Measurements from ENCODE around the gene TEDC2. TPM values are rescaled to one million over a fixed set of nuclear protein-coding genes. Genes with fewer than 3 reads are reported as not detected.
A peak's percentile ranks its signal among the peaks of the same experiment; 100 is the strongest.
"Not testable (repeated sequence)": the region's sequence is repeated elsewhere in the genome, so short reads cannot be mapped to it uniquely, and the experiment has no call there.

TEDC2 gene
- total RNA-seq, 4 donors from 2014 or later = 1.5 TPM; not detected in 3

DNA sequence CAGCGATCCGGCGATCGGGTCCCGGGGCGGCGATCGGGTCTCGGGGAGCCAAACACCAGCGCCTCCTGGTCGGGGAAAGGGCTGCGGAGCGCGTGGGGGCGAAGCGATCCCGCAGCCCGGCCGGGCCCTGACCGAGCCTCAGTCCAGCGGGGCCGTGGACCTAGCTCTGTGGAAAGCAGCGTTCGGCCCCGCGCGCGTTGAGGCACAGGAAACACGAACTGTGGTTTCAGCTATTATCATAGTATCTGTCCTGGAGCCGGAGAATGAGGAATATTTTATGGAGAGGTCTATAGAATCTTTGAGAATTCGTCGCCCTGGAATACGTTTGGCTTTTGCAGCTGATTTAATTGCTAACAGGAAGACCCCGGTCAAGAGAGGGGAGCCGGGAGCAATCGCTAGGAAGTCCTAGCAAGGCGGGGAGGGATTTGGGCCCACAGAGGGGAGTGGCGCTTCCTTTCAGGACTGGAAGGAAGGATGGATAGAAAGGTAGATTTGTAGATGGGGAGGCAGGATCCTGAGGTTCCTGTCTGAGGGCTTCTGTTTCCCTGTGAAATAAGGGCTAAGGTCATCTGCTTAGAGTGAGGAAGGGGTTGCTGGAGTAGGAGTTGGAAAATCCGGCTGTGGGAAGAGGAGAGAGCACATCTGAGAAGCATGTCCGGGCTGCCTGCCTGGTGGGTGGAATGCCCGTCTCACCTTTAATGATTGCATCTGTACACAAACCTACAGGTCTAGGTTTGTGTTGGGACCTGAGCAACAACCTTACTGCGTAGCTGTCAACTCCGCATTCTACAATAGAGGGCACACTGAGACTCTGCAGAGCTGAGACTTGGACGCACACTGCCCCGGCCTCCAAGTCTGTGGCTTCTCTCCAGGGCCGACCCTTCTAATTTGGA is 29.9 kb upstream of the TEDC2 start:
- H3K4me3 ChIP-seq = peak overlapping the region; percentile 64 to 96 (median 74)
- 12% methylated on average over 14 of the region's 46 CpGs for WGBS
- TF ChIP-seq POLR2A (IDR thresholded peaks at IDR 0.05; ENCODE audit: low read depth) = no peak
- no peak for TF ChIP-seq EP300 (IDR thresholded peaks at IDR 0.05)
- no peak for TF ChIP-seq POLR2AphosphoS5 (IDR thresholded peaks at IDR 0.05)
- TF ChIP-seq, protein P1, sequence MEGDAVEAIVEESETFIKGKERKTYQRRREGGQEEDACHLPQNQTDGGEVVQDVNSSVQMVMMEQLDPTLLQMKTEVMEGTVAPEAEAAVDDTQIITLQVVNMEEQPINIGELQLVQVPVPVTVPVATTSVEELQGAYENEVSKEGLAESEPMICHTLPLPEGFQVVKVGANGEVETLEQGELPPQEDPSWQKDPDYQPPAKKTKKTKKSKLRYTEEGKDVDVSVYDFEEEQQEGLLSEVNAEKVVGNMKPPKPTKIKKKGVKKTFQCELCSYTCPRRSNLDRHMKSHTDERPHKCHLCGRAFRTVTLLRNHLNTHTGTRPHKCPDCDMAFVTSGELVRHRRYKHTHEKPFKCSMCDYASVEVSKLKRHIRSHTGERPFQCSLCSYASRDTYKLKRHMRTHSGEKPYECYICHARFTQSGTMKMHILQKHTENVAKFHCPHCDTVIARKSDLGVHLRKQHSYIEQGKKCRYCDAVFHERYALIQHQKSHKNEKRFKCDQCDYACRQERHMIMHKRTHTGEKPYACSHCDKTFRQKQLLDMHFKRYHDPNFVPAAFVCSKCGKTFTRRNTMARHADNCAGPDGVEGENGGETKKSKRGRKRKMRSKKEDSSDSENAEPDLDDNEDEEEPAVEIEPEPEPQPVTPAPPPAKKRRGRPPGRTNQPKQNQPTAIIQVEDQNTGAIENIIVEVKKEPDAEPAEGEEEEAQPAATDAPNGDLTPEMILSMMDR (IDR thresholded peaks at IDR 0.05) = no peak
- peaks cover 0 to 11% (median 10%) of the 10 kb centered on the region in 4 donors for H3K36me3 ChIP-seq
- peaks cover 15 to 21% (median 19%) of the 10 kb centered on the region in 4 donors for H3K4me1 ChIP-seq
- H3K27ac ChIP-seq (replicated peaks in 1 of 4) = peak overlapping the region; percentile 61 to 88 (median 74)
- no peak for DNase-seq (ENCODE audit: extremely low spot score)
- no peaks in the 10 kb centered on the region for H3K27me3 ChIP-seq
- intact Hi-C loops (cut with DNase I) = loop anchor here (2.0 to 5.0 kb wide), 2 partner anchors 27 to 72 kb away; no protein-coding TSS in a partner anchor
- H3K9me3 ChIP-seq = no peaks in the 10 kb centered on the region

DNA sequence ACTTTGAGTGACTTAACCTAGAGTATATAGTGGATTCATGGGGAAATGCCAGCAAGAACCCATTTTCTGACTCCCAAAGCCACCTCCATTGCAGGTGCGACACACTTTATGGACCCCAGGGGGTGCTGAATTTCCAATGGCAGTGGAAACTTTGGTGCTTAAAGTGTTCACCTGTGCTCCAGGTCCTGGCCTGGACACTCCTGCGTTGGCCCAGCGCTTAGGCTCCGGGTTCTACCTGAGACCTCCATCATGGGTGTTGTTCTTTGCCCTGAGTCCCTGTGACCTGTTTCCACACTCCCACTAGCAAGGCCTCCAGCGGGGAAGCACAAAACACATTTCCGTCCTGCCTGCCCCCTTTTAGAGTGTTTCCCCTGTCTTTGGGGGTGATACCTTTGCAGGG is 27.6 kb upstream of the TEDC2 start:
- H3K4me1 ChIP-seq = peaks cover 15 to 21% (median 19%) of the 10 kb centered on the region in 4 donors
- peaks cover 2 to 26% (median 22%) of the 10 kb centered on the region in 4 donors for H3K36me3 ChIP-seq
- no peaks in the 10 kb centered on the region for H3K27me3 ChIP-seq
- H3K4me3 ChIP-seq = no peak overlapping the region
- no peaks in the 10 kb centered on the region for H3K9me3 ChIP-seq
- no peak overlapping the region for H3K27ac ChIP-seq (replicated peaks in 1 of 4)
- intact Hi-C loops (cut with DNase I) = no loop called here
- WGBS = 88% methylated on average over 2 of the region's 6 CpGs
- no peak for DNase-seq (ENCODE audit: extremely low spot score)
- TF ChIP-seq, protein P1 (IDR thresholded peaks at IDR 0.05) = no peak
- TF ChIP-seq POLR2AphosphoS5 (IDR thresholded peaks at IDR 0.05) = no peak
- TF ChIP-seq EP300 (IDR thresholded peaks at IDR 0.05) = no peak
- TF ChIP-seq POLR2A (IDR thresholded peaks at IDR 0.05; ENCODE audit: low read depth) = no peak

DNA sequence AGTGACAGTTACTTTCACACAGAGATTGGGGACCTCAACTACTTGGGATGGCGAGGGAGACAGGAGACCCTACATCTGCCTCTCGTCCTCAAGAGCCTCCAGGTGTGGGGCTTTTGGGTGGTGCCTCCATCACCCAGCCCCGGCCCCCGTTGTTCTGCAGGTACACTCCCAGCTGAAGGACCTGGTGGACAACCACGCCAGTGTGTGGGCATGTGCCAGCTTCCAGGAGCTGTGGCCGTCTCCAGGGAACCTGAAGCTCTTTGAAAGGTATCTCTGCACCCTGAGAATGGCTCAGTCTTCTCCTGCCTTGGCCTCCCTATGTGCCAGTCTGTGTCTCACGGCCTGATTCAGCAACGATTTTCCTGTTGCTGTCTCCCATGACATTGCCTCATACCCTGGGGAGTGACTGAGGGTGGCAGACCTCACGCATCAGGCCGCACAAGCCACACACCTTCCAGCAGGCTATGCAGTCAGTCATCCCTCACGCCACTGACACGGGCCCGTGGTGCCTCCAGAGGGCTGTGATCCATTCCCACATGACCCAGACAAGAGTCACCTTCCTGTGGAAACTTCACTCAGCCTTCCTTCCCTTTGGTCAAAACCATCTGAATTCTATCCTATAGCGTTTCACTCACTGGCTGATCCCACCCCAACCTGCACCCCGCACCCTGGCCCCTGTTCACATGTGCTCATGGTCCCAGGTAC is 27.0 kb upstream of the TEDC2 start:
- Histone ChIP-seq H3K36me3 (peaks cover 2 to 30% (median 24%) of the 10 kb centered on the region in 4 donors), H3K9me3 (no peaks in the 10 kb centered on the region), H3K27me3 (no peaks in the 10 kb centered on the region), H3K27ac (replicated peaks in 1 of 4) (no peak overlapping the region), H3K4me1 (peaks cover 15 to 21% (median 19%) of the 10 kb centered on the region in 4 donors), H3K4me3 (no peak overlapping the region)
- 95% methylated on average over 12 of the region's 15 CpGs for WGBS
- intact Hi-C loops (cut with DNase I) = no loop called here
- no peak for DNase-seq (ENCODE audit: extremely low spot score)
- TF ChIP-seq POLR2AphosphoS5 (IDR thresholded peaks at IDR 0.05) (no peak), EP300 (IDR thresholded peaks at IDR 0.05) (no peak), POLR2A (IDR thresholded peaks at IDR 0.05; ENCODE audit: low read depth) (no peak)
- TF ChIP-seq, protein P1 (IDR thresholded peaks at IDR 0.05) = no peak

DNA sequence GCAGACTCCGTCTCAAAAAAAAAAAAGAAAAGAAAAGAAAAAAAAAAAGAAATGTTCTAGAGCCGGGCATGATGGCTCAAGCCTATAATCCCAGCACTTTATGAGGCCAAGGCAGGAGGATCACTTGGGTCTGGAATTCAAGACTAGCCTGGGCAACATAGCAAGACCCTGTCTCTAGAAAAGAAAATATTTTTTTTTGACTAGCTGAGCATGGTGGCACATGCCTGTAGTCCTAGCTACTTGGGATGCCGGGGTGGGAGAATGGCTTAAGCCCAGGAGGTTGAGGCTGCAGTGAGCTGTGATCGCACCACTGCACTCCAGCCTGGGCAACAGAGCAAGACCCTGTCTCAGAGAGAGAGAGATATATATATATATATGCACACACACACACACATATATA is 24.7 kb upstream of the TEDC2 start:
- H3K4me1 ChIP-seq; H3K27me3 ChIP-seq; H3K27ac ChIP-seq (replicated peaks in 1 of 4); H3K9me3 ChIP-seq; H3K4me3 ChIP-seq; DNase-seq (ENCODE audit: extremely low spot score); intact Hi-C loops (cut with DNase I): not testable (repeated sequence)
- WGBS = 99% methylated on average over 4 of the region's 4 CpGs
- peaks cover 2 to 46% (median 28%) of the 10 kb centered on the region in 4 donors for H3K36me3 ChIP-seq

DNA sequence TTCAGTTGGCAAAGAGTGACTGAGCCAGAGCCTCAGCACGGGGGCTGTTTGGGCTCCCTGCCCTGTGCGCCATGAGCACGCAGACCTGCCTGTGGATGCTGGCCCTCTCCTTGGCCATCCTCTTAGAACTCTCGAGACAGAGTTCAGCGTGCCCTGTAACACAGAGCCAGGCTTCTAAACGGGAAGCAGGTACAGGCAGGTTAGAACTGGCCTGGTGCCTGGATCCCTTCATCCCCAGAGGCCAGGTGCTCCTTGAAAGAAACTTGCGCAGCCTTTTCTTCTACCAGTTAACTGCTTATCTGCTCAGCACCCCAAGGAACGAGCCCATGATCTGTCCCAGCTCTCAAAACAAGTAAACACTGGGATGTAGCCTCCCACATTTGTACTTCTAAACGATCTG is 23.8 kb upstream of the TEDC2 start:
- Histone ChIP-seq H3K9me3 (no peaks in the 10 kb centered on the region), H3K4me3 (no peak overlapping the region), H3K27ac (replicated peaks in 1 of 4) (no peak overlapping the region), H3K4me1 (no peaks in the 10 kb centered on the region), H3K36me3 (peaks cover 2 to 46% (median 28%) of the 10 kb centered on the region in 4 donors), H3K27me3 (no peaks in the 10 kb centered on the region)
- WGBS = 94% methylated on average over 6 of the region's 9 CpGs
- intact Hi-C loops (cut with DNase I) = no loop called here
- DNase-seq (ENCODE audit: extremely low spot score) = no peak
- TF ChIP-seq EP300 (IDR thresholded peaks at IDR 0.05) (no peak), POLR2A (IDR thresholded peaks at IDR 0.05; ENCODE audit: low read depth) (no peak), POLR2AphosphoS5 (IDR thresholded peaks at IDR 0.05) (no peak)
- TF ChIP-seq, protein P1 (IDR thresholded peaks at IDR 0.05) = no peak

Data from esophagus muscularis mucosa (tissue), 4 donors.